Panc1 (cell line): ENCODE data around the gene ARHGEF10L. TPM values are rescaled to one million over a fixed set of nuclear protein-coding genes. Genes with fewer than 3 reads are reported as not detected.
A peak's percentile ranks its signal among the peaks of the same experiment; 100 is the strongest.

Source experiments
- ATAC-seq: fragments of 200-7000 bp; cut with Tn5 transposase; 2 replicates; pipeline ENCODE4 v1.9.1; 2020; ENCODE audit warnings: mild to moderate bottlenecking, moderate library complexity
- BruUV-seq: library from RNA; stranded (reverse); fragments of 400-500 nt; replicated peaks from 2 replicates; lab custom pipeline; 2021; lab: Mats Ljungman, UMichigan
- CTCF ChIA-PET: fragments of 300-600 bp; sonication (Branson Sonifier 250); formaldehyde crosslinking; loops from one replicate; lab custom pipeline; 2022; ENCODE audit warnings: antibody characterized with exemption; lab: Charles Lee
- POLR2A ChIA-PET: fragments of 300-600 bp; sonication (Branson Sonifier 250); formaldehyde crosslinking; loops from one replicate; lab custom pipeline; 2022; ENCODE audit warnings: antibody characterized with exemption; lab: Charles Lee
- DNase-seq: peaks from one replicate; pipeline ENCODE4 v3.0.0-alpha.2; 2010; ENCODE audit warnings: low read depth, low spot score
- H3K27ac ChIP-seq: 2 replicates; pipeline ENCODE4 v1.5.1; 2011; ENCODE audit warnings: mild to moderate bottlenecking, low read length, inconsistent platforms
- H3K27me3 ChIP-seq: fragments of 200-500 bp; sonication (Bioruptor generic); 2 replicates; pipeline ENCODE4 v1.6.0; 2014; ENCODE audit warnings: low read length, inconsistent platforms; ENCODE audit not compliant: control insufficient read depth, insufficient read depth
- H3K36me3 ChIP-seq: fragments of 200-500 bp; sonication (Bioruptor generic); 2 replicates; pipeline ENCODE4 v1.5.1; 2014; ENCODE audit warnings: inconsistent platforms, mild to moderate bottlenecking, low read length, moderate library complexity; ENCODE audit not compliant: control insufficient read depth, insufficient read depth
- H3K4me1 ChIP-seq: 2 replicates; pipeline ENCODE4 v1.5.1; 2011; ENCODE audit warnings: inconsistent platforms, mild to moderate bottlenecking, low read length, moderate library complexity; ENCODE audit not compliant: control insufficient read depth, insufficient read depth
- H3K4me3 ChIP-seq, 2 experiments: 2 replicates each; pipeline ENCODE4 v1.5.1; 2011 to 2012; ENCODE audit warnings: low read depth in 2 of 2, low read length in 2 of 2, mild to moderate bottlenecking in 2 of 2, inconsistent platforms in 1 of 2, moderate library complexity in 1 of 2
- H3K9me3 ChIP-seq: fragments of 200-500 bp; sonication (Bioruptor generic); 2 replicates; pipeline ENCODE4 v1.5.1; 2014; ENCODE audit warnings: low read depth, mild to moderate bottlenecking, inconsistent platforms, low read length, moderate library complexity; ENCODE audit not compliant: control insufficient read depth, insufficient read depth
- CTCF ChIP-seq: fragments of 450-650 bp; IDR thresholded peaks from 2 replicates; pipeline ENCODE4 v1.5.1; 2017; ENCODE audit warnings: mild to moderate bottlenecking
- POLR2AphosphoS5 ChIP-seq: IDR thresholded peaks from 2 replicates; pipeline ENCODE4 v1.6.1; 2012; ENCODE audit warnings: mild to moderate bottlenecking, low read depth, low read length, moderate library complexity
- REST ChIP-seq, 2 experiments: IDR thresholded peaks; 2 replicates each; pipeline ENCODE4 v1.6.1; 2011 to 2012; ENCODE audit warnings: low read depth in 2 of 2, control low read depth in 1 of 2, low read length in 1 of 2, mild to moderate bottlenecking in 1 of 2, moderate library complexity in 1 of 2; ENCODE audit not compliant: insufficient read depth in 1 of 2
- SIN3A ChIP-seq: IDR thresholded peaks from 2 replicates; pipeline ENCODE4 v1.6.1; 2012; ENCODE audit warnings: low read depth, mild to moderate bottlenecking, low read length, moderate library complexity, borderline replicate concordance; ENCODE audit not compliant: insufficient read depth
- TCF7L2 ChIP-seq: IDR thresholded peaks from 2 replicates; pipeline ENCODE4 v1.6.1; 2011; ENCODE audit warnings: mild to moderate bottlenecking, low read depth, low read length, inconsistent platforms
- in situ Hi-C: cut with HindIII; loops from 2 replicates; pipeline ENCODE4 v1.10.0; 2016; ENCODE audit warnings: low sequenced_read_pairs, low pct_unique_long_range_greater_than_20kb
- intact Hi-C: fragments of 100-400 bp; cut with micrococcal nuclease; formaldehyde crosslinking; loops from one replicate; pipeline ENCODE4 v1.10.0; 2022; ENCODE audit not compliant: unreplicated experiment
- total RNA-seq: library from RNA; stranded (reverse); gene quantifications from one replicate; pipeline ENCODE4 v1.2.1, GENCODE V29; 2021; ENCODE audit not compliant: unreplicated experiment

ARHGEF10L gene
- total RNA-seq, 1 experiment from 2014 or later: 5.9 TPM

GRCh38 chr1:17692645-17693044, 153.1 kb downstream of the ARHGEF10L start:
- in situ Hi-C loops: no loop called here
- ATAC-seq (no peak), DNase-seq (no peak)
- no TSS peak for BruUV-seq
- H3K27me3 ChIP-seq: no peaks in the 10 kb centered on the region
- intact Hi-C loops: no loop called here
- CTCF ChIA-PET: interaction anchor here (1.2 kb wide), 1 partner anchor 31 kb away, joined by 4 read pairs; no protein-coding TSS in a partner anchor
- H3K9me3 ChIP-seq: no peaks in the 10 kb centered on the region
- no peak overlapping the region for H3K27ac ChIP-seq
- TF ChIP-seq REST (IDR thresholded peaks at IDR 0.05; ENCODE audit: insufficient read depth in 1 of 2, low read depth in 2 of 2, low read length in 1 of 2) (no peak), TCF7L2 (no peak), CTCF (no peak), POLR2AphosphoS5 (no peak), SIN3A (no peak)
- no peak overlapping the region for H3K4me3 ChIP-seq
- no peaks in the 10 kb centered on the region for H3K36me3 ChIP-seq
- no peaks in the 10 kb centered on the region; the same call in 1 of the 2 replicates for H3K4me1 ChIP-seq
- POLR2A ChIA-PET: no interaction called here

GRCh38 chr1:17696417-17697301, 157.2 kb downstream of the ARHGEF10L start:
- in situ Hi-C loops (no loop called here), intact Hi-C loops (loop anchor here (5.0 kb wide), 1 partner anchor 34 kb away; no protein-coding TSS in a partner anchor)
- H3K4me1 ChIP-seq: no peaks in the 10 kb centered on the region; the same call in 1 of the 2 replicates
- no peak overlapping the region for H3K27ac ChIP-seq
- no peaks in the 10 kb centered on the region for H3K9me3 ChIP-seq
- ChIA-PET CTCF (interaction anchor here (1.0 to 1.2 kb wide), 2 partner anchors 35 to 227 kb away, joined by 3 to 10 read pairs; no protein-coding TSS in a partner anchor), POLR2A (no interaction called here)
- H3K4me3 ChIP-seq: no peak overlapping the region
- ATAC-seq (peak; percentile 85), DNase-seq (peak; percentile 2)
- BruUV-seq: no TSS peak
- TF ChIP-seq CTCF (peak; percentile 76; the same call in 1 of the 2 replicates), REST (IDR thresholded peaks at IDR 0.05; ENCODE audit: insufficient read depth in 1 of 2, low read depth in 2 of 2, low read length in 1 of 2) (no peak)
- no peaks in the 10 kb centered on the region for H3K36me3 ChIP-seq
- H3K27me3 ChIP-seq: no peaks in the 10 kb centered on the region
